H1 (cell line): Measurements from ENCODE around the gene NLK. TPM values are rescaled to one million over a fixed set of nuclear protein-coding genes. Genes with fewer than 3 reads are reported as not detected.

ENCODE experiments used
- CTCF ChIA-PET: fragments of 300-600 bp; sonication (Branson Sonifier 250); formaldehyde crosslinking; loops from one replicate; lab custom pipeline; 2021; ENCODE audit not compliant: partially characterized antibody; lab: Charles Lee
- POLR2A ChIA-PET: fragments of 300-600 bp; sonication (Branson Sonifier 250); formaldehyde crosslinking; loops from one replicate; lab custom pipeline; 2021; ENCODE audit warnings: inconsistent platforms; ENCODE audit not compliant: partially characterized antibody; lab: Charles Lee
- DNase-seq, 2 experiments: peaks; one replicate each; pipeline versions ENCODE4 v3.0.0 to v3.0.0-alpha.2; 2010 to 2022; ENCODE audit warnings: low spot score in 2 of 2, low read depth in 1 of 2, mixed read lengths in 1 of 2
- FAIRE-seq: peaks from 2 replicates; lab custom pipeline; 2011; peaks lifted over from hg19 to GRCh38; lab: Jason Lieb, UNC
- H2AFZ ChIP-seq: 2 replicates; pipeline ENCODE4 v1.8.1; 2012; ENCODE audit warnings: low read length, inconsistent platforms
- H2AK5ac ChIP-seq: 2 replicates; pipeline ENCODE4 v1.6.1; 2013; ENCODE audit warnings: low read depth, low read length
- H2BK120ac ChIP-seq: replicated peaks from 2 replicates; pipeline ENCODE3; 2013; ENCODE audit warnings: low read depth, low read length, inconsistent platforms
- H2BK12ac ChIP-seq: 2 replicates; pipeline ENCODE4 v1.6.1; 2013; ENCODE audit warnings: low read depth, low read length
- H2BK15ac ChIP-seq: 2 replicates; pipeline ENCODE4 v1.6.1; 2013; ENCODE audit warnings: low read length
- H2BK20ac ChIP-seq: 2 replicates; pipeline ENCODE4 v1.6.1; 2013; ENCODE audit warnings: low read length
- H2BK5ac ChIP-seq: 2 replicates; pipeline ENCODE4 v1.6.1; 2013; ENCODE audit warnings: low read depth, low read length
- H3K14ac ChIP-seq: 2 replicates; pipeline ENCODE4 v1.6.1; 2013; ENCODE audit warnings: inconsistent platforms; ENCODE audit not compliant: insufficient read length
- H3K18ac ChIP-seq: 2 replicates; pipeline ENCODE4 v1.6.1; 2013; ENCODE audit warnings: low read length; ENCODE audit errors: extremely low read depth
- H3K23ac ChIP-seq: 2 replicates; pipeline ENCODE4 v1.6.1; 2013; ENCODE audit warnings: inconsistent platforms; ENCODE audit not compliant: insufficient read length
- H3K23me2 ChIP-seq: 2 replicates; pipeline ENCODE4 v1.6.1; 2013; ENCODE audit warnings: low read depth, low read length
- H3K27ac ChIP-seq: 2 replicates; pipeline ENCODE4 v1.6.1; 2011; ENCODE audit warnings: low read depth, low read length, inconsistent platforms
- H3K27me3 ChIP-seq, 4 experiments: replicated peaks in 1 of 4; 1 replicate in 1 of 4; 2 replicates in 3 of 4; pipeline versions ENCODE4 v1.6.1 to v1.8.1; 2011 to 2013; ENCODE audit warnings: low read length in 3 of 4, mild to moderate bottlenecking in 3 of 4, inconsistent platforms in 2 of 4, mixed read lengths in 2 of 4, moderate library complexity in 1 of 4; ENCODE audit not compliant: control insufficient read depth in 3 of 4, insufficient read depth in 3 of 4; ENCODE audit errors: extremely low read depth in 1 of 4
- H3K36me3 ChIP-seq, 4 experiments: 2 replicates each; pipeline versions ENCODE4 v1.6.1 to v1.8.1; 2011 to 2013; ENCODE audit warnings: mild to moderate bottlenecking in 4 of 4, low read length in 3 of 4, moderate library complexity in 2 of 4, control low read depth in 1 of 4, inconsistent platforms in 1 of 4; ENCODE audit not compliant: insufficient read depth in 4 of 4, control insufficient read depth in 2 of 4
- H3K4ac ChIP-seq: replicated peaks from 2 replicates; pipeline ENCODE3; 2013; ENCODE audit warnings: low read length, low read depth, mixed read lengths, inconsistent platforms; ENCODE audit not compliant: insufficient read length
- H3K4me1 ChIP-seq, 4 experiments: replicated peaks in 1 of 4; 1 replicate in 1 of 4; 2 replicates in 3 of 4; pipeline versions ENCODE4 v1.6.1 to v1.8.1; 2011 to 2013; ENCODE audit warnings: low read length in 3 of 4, inconsistent platforms in 2 of 4, mixed read lengths in 1 of 4; ENCODE audit not compliant: insufficient read depth in 4 of 4, control insufficient read depth in 3 of 4
- H3K4me2 ChIP-seq, 2 experiments: 2 replicates each; pipeline versions ENCODE4 v1.6.1 to v1.8.1; 2011 to 2013; ENCODE audit warnings: low read depth in 2 of 2, low read length in 2 of 2, control low read depth in 1 of 2, inconsistent platforms in 1 of 2, mild to moderate bottlenecking in 1 of 2; ENCODE audit not compliant: insufficient read depth in 1 of 2
- H3K4me3 ChIP-seq, 4 experiments: fragments of 200-600, 300-600 bp in 1 of 4; sonication (generic), shearing (Covaris generic), sonication (Bioruptor Twin) in 1 of 4; 2 replicates each; pipeline versions ENCODE4 v1.5.1 to v1.8.1; 2011 to 2016; ENCODE audit warnings: low read length in 4 of 4, low read depth in 3 of 4, control low read depth in 2 of 4, inconsistent platforms in 2 of 4, mild to moderate bottlenecking in 2 of 4, mixed read lengths in 1 of 4, moderate library complexity in 1 of 4; ENCODE audit not compliant: insufficient read depth in 2 of 4; ENCODE audit errors: extremely low read depth in 1 of 4
- H3K56ac ChIP-seq: replicated peaks from 2 replicates; pipeline ENCODE3; 2013; ENCODE audit warnings: low read depth, mild to moderate bottlenecking, mixed read lengths, low read length, inconsistent platforms; ENCODE audit not compliant: insufficient read length
- H3K79me1 ChIP-seq: 2 replicates; pipeline ENCODE4 v1.6.1; 2013; ENCODE audit warnings: low read depth, low read length, control low read depth
- H3K79me2 ChIP-seq, 2 experiments: 2 replicates each; pipeline versions ENCODE4 v1.6.1 to v1.8.1; 2012 to 2013; ENCODE audit warnings: low read length in 2 of 2, mild to moderate bottlenecking in 2 of 2, inconsistent platforms in 1 of 2; ENCODE audit not compliant: insufficient read depth in 2 of 2, control insufficient read depth in 1 of 2
- H3K9ac ChIP-seq, 4 experiments: replicated peaks in 1 of 4; 1 replicate in 1 of 4; 2 replicates in 3 of 4; pipeline versions ENCODE4 v1.6.1 to v1.8.1; 2011 to 2013; ENCODE audit warnings: low read depth in 3 of 4, low read length in 3 of 4, control low read depth in 2 of 4, mild to moderate bottlenecking in 2 of 4, moderate library complexity in 2 of 4, inconsistent platforms in 1 of 4; ENCODE audit errors: extremely low read depth in 1 of 4
- H3K9me3 ChIP-seq, 2 experiments: 2 replicates each; pipeline versions ENCODE4 v1.6.1 to v1.8.1; 2012 to 2013; ENCODE audit warnings: mild to moderate bottlenecking in 2 of 2, moderate library complexity in 2 of 2, control low read depth in 1 of 2, inconsistent platforms in 1 of 2, low read depth in 1 of 2, low read length in 1 of 2, mixed read lengths in 1 of 2; ENCODE audit not compliant: insufficient read depth in 2 of 2
- H4K20me1 ChIP-seq, 2 experiments: replicated peaks in 1 of 2; 2 replicates each; pipeline versions ENCODE3 to v1.8.1; 2011 to 2013; ENCODE audit warnings: inconsistent platforms in 2 of 2, low read length in 2 of 2, mild to moderate bottlenecking in 1 of 2; ENCODE audit not compliant: insufficient read depth in 2 of 2, control insufficient read depth in 1 of 2
- H4K5ac ChIP-seq: 2 replicates; pipeline ENCODE4 v1.6.1; 2013; ENCODE audit warnings: low read length, low read depth, mixed read lengths, inconsistent platforms; ENCODE audit not compliant: insufficient read length
- H4K8ac ChIP-seq: 2 replicates; pipeline ENCODE4 v1.8.0; 2013; ENCODE audit warnings: mild to moderate bottlenecking, moderate library complexity, low read length, inconsistent platforms; ENCODE audit not compliant: insufficient read depth; ENCODE audit errors: extremely low read depth
- H4K91ac ChIP-seq: replicated peaks from 2 replicates; pipeline ENCODE3; 2013; ENCODE audit warnings: low read length, mixed read lengths, inconsistent platforms; ENCODE audit not compliant: insufficient read length
- BCL11A ChIP-seq, 2 experiments: IDR thresholded peaks; one replicate each; pipeline ENCODE4 v1.6.1; 2011; ENCODE audit warnings: low read depth in 2 of 2, low read length in 2 of 2, mild to moderate bottlenecking in 2 of 2
- CEBPB ChIP-seq: IDR thresholded peaks from 2 replicates; pipeline ENCODE4 v1.6.1; 2012; ENCODE audit warnings: low read depth, low read length
- EGR1 ChIP-seq: IDR thresholded peaks from 2 replicates; pipeline ENCODE4 v1.6.1; 2011; ENCODE audit warnings: low read depth, low read length, borderline replicate concordance
- FOSL1 ChIP-seq: IDR thresholded peaks from 2 replicates; pipeline ENCODE4 v1.6.1; 2011; ENCODE audit warnings: mild to moderate bottlenecking, low read depth, low read length, moderate library complexity; ENCODE audit not compliant: insufficient read depth
- JUND ChIP-seq: IDR thresholded peaks from 2 replicates; pipeline ENCODE4 v1.6.1; 2011; ENCODE audit warnings: mild to moderate bottlenecking, improper control_type of control experiment, low read length
- MAFK ChIP-seq: IDR thresholded peaks from 2 replicates; pipeline ENCODE4 v1.6.1; 2012; ENCODE audit warnings: low read depth, mild to moderate bottlenecking, improper control_type of control experiment, low read length
- RAD21 ChIP-seq, 2 experiments: IDR thresholded peaks in 1 of 2; conservative IDR thresholded peaks in 1 of 2; 2 replicates each; pipeline ENCODE4 v1.6.1; 2011; ENCODE audit warnings: low read depth in 2 of 2, low read length in 2 of 2, improper control_type of control experiment in 1 of 2, inconsistent platforms in 1 of 2, mild to moderate bottlenecking in 1 of 2, moderate library complexity in 1 of 2
- RBBP5 ChIP-seq: IDR thresholded peaks from 2 replicates; pipeline ENCODE4 v1.7.1; 2012; ENCODE audit warnings: low read depth, mild to moderate bottlenecking, inconsistent platforms, low read length, moderate library complexity, borderline replicate concordance
- TAF1 ChIP-seq: IDR thresholded peaks from 2 replicates; pipeline ENCODE4 v1.6.1; 2011; ENCODE audit warnings: mild to moderate bottlenecking, low read depth, low read length
- TAF7 ChIP-seq: optimal IDR thresholded peaks from 2 replicates; pipeline ENCODE3; 2011; ENCODE audit warnings: low read depth, mild to moderate bottlenecking, inconsistent platforms, low read length, moderate library complexity, borderline replicate concordance
- USF2 ChIP-seq: IDR thresholded peaks from 2 replicates; pipeline ENCODE4 v1.6.1; 2011; ENCODE audit warnings: low read length, improper control_type of control experiment
- WGBS, 2 experiments: shearing (Covaris generic) in 1 of 2; methylation state at CpG; one replicate each; pipeline versions ENCODE4 v1.1.6 to v1.1.7; 2013 to 2015; ENCODE audit warnings: low lambda C conversion rate in 2 of 2, mixed read lengths in 2 of 2, inconsistent platforms in 1 of 2, low coverage in 1 of 2, missing lambda C conversion rate in 1 of 2; ENCODE audit not compliant: insufficient replicate concordance in 2 of 2, insufficient coverage in 1 of 2, insufficient read length in 1 of 2; ENCODE audit errors: extremely low coverage in 1 of 2, missing lambda C conversion rate in 1 of 2; 5-methylcytosine and 5-hydroxymethylcytosine counted together
- polyA plus RNA-seq, 7 experiments: library from polyadenylated mRNA; depleted of rRNA in 3 of 7; stranded (reverse) in 5 of 7; unstranded in 2 of 7; fragments of >200 nt in 5 of 7; fragments of 200-250 nt in 2 of 7; gene quantifications; 1 replicate in 5 of 7; 2 replicates in 1 of 7; 4 replicates in 1 of 7; pipeline versions ENCODE4 v1.2.1 to v1.2.3, GENCODE V29; 2011 to 2013; ENCODE audit warnings: missing spikeins in 2 of 7, mixed read lengths in 2 of 7
- total RNA-seq: library from RNA; stranded (reverse); fragmentation: NEBNext Ultra II Directional; extraction: Animal tissue kit (Norgen Biotek cat#: 25700); gene quantifications from 2 replicates; pipeline ENCODE4 v1.2.1, GENCODE V29; 2021
- TF ChIP-seq, protein P1 (sequence below): IDR thresholded peaks from 2 replicates; pipeline ENCODE4 v1.6.1; 2012; ENCODE audit warnings: inconsistent platforms

NLK gene
- total and polyA plus RNA-seq, 2 of the 8 experiments (the other 6 are each of a cell fraction or from before 2014, with no cell fraction given), result 30.8 to 49.9 TPM

DNA sequence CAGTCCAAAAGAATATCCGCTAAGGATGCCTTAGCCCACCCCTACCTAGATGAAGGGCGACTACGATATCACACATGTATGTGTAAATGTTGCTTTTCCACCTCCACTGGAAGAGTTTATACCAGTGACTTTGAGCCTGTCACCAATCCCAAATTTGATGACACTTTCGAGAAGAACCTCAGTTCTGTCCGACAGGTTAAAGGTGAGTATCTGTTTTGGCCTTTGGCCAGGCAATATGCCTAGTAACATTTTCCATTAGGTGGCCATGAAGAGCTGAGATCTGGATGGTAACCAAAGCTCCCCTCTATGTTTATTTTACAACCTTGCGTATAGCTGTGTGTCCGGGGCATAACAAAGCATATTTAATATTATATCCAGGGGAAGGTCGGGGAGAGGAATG lies 148.5 kb downstream of the NLK start:
- H4K91ac ChIP-seq, result no peak overlapping the region
- no peaks in the 10 kb centered on the region for H3K79me2 ChIP-seq
- H3K56ac ChIP-seq, result no peak overlapping the region
- H3K9me3 ChIP-seq, result no peaks in the 10 kb centered on the region; a peak in 1 of 4 replicates
- peaks cover 0 to 2% of the 10 kb centered on the region in 2 experiments for H4K20me1 ChIP-seq
- no peak overlapping the region for H4K8ac ChIP-seq
- no peak overlapping the region for H2BK5ac ChIP-seq
- no peaks in the 10 kb centered on the region for H3K27me3 ChIP-seq
- H2AFZ ChIP-seq, result no peak overlapping the region
- H3K79me1 ChIP-seq, result no peaks in the 10 kb centered on the region
- H2AK5ac ChIP-seq, result no peak overlapping the region
- H3K4me1 ChIP-seq, result no peaks in the 10 kb centered on the region
- DNase-seq (no peak), FAIRE-seq (no peak)
- H2BK12ac ChIP-seq, result no peak overlapping the region
- CTCF ChIA-PET, result interaction anchor here (0.9 kb wide), 1 partner anchor 68 kb away, joined by 3 read pairs; no protein-coding TSS in a partner anchor
- H2BK15ac ChIP-seq, result no peak overlapping the region
- H3K4me2 ChIP-seq, result no peak overlapping the region
- H3K36me3 ChIP-seq, result peaks cover 1 to 41% (median 6%) of the 10 kb centered on the region in 4 experiments; a peak in 5 of 8 replicates
- H3K18ac ChIP-seq, result no peak overlapping the region
- POLR2A ChIA-PET, result no interaction called here
- H3K23me2 ChIP-seq, result no peaks in the 10 kb centered on the region
- no peak overlapping the region for H3K27ac ChIP-seq
- 93% methylated on average over 8 of the region's 8 CpGs; no CpG with 5 or more reads in 1 of the 2 experiments for WGBS, 2 experiments
- H2BK20ac ChIP-seq, result no peak overlapping the region
- TF ChIP-seq JUND, result no peak
- TF ChIP-seq CEBPB, result no peak
- TF ChIP-seq, protein P1, sequence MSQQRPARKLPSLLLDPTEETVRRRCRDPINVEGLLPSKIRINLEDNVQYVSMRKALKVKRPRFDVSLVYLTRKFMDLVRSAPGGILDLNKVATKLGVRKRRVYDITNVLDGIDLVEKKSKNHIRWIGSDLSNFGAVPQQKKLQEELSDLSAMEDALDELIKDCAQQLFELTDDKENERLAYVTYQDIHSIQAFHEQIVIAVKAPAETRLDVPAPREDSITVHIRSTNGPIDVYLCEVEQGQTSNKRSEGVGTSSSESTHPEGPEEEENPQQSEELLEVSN, result no peak
- TF ChIP-seq TAF7, result no peak
- TF ChIP-seq EGR1, result no peak
- TF ChIP-seq FOSL1, result no peak
- no peak for TF ChIP-seq TAF1
- no peak for TF ChIP-seq RAD21 (IDR thresholded peaks at IDR 0.05 in 1 of 2, conservative IDR thresholded peaks at IDR 0.05 in 1 of 2; ENCODE audit: low read depth in 2 of 2, low read length in 2 of 2)
- no peak for TF ChIP-seq USF2
- no peak for TF ChIP-seq MAFK
- no peak for TF ChIP-seq RBBP5
- no peak for TF ChIP-seq BCL11A (IDR thresholded peaks at IDR 0.05; ENCODE audit: low read depth in 2 of 2, low read length in 2 of 2)
- TF ChIP-seq, all 59 proteins: peak for 0
- Histone ChIP-seq H3K4me3 (no peak overlapping the region), H3K9ac (no peak overlapping the region), H3K14ac (no peak overlapping the region), H3K4ac (no peak overlapping the region), H3K23ac (no peak overlapping the region), H2BK120ac (no peak overlapping the region), H4K5ac (no peak overlapping the region)
